IMR-90 (cell line): Measurements from ENCODE around the gene HIVEP3. TPM values are rescaled to one million over a fixed set of nuclear protein-coding genes. Genes with fewer than 3 reads are reported as not detected.

Experiments used
- ATAC-seq: fragments of 200-7000 bp; cut with Tn5 transposase; 2 replicates; pipeline ENCODE4 v1.9.1; 2020; ENCODE audit warnings: low read depth, mild to moderate bottlenecking, moderate library complexity
- BruUV-seq: library from RNA; stranded (reverse); fragments of 400-500 nt; replicated peaks from 2 replicates; lab custom pipeline; 2021; lab: Mats Ljungman, UMichigan
- CTCF ChIA-PET: fragments of 300-600 bp; formaldehyde crosslinking; extraction: SDS; loops from one replicate; lab custom pipeline; 2021; ENCODE audit warnings: antibody characterized with exemption; lab: Yijun Ruan, JAX
- POLR2A ChIA-PET: fragments of 300-600 bp; sonication (Branson Sonifier 250); formaldehyde crosslinking; loops from one replicate; lab custom pipeline; 2022; ENCODE audit warnings: antibody characterized with exemption; ENCODE audit not compliant: unreplicated experiment; lab: Charles Lee
- DNase-seq: peaks from one replicate; pipeline ENCODE4 v3.0.0; 2013
- H2AFZ ChIP-seq: replicated peaks from 2 replicates; pipeline ENCODE3; 2013; ENCODE audit warnings: low read length, mild to moderate bottlenecking; ENCODE audit not compliant: poor library complexity
- H2AK5ac ChIP-seq: 2 replicates; pipeline ENCODE4 v1.6.1; 2013; ENCODE audit warnings: low read depth, low read length, inconsistent platforms
- H2AK9ac ChIP-seq: replicated peaks from 2 replicates; pipeline ENCODE3; 2013; ENCODE audit warnings: mild to moderate bottlenecking, low read depth, low read length, moderate library complexity; ENCODE audit not compliant: poor library complexity
- H2BK120ac ChIP-seq: 2 replicates; pipeline ENCODE4 v1.6.1; 2013; ENCODE audit warnings: low read depth, low read length, inconsistent platforms
- H2BK15ac ChIP-seq: 3 replicates; pipeline ENCODE4 v1.6.1; 2013; ENCODE audit warnings: low read depth, low read length, inconsistent platforms
- H2BK20ac ChIP-seq: 2 replicates; pipeline ENCODE4 v1.6.1; 2013; ENCODE audit warnings: low read depth, mild to moderate bottlenecking, inconsistent platforms, low read length, moderate library complexity
- H2BK5ac ChIP-seq: 2 replicates; pipeline ENCODE4 v1.6.1; 2013; ENCODE audit warnings: mild to moderate bottlenecking, low read depth, low read length, inconsistent platforms; ENCODE audit not compliant: poor library complexity, severe bottlenecking
- H3K14ac ChIP-seq: replicated peaks from 2 replicates; pipeline ENCODE4 v1.6.1; 2013; ENCODE audit warnings: low read depth, low read length, inconsistent platforms
- H3K18ac ChIP-seq: 2 replicates; pipeline ENCODE4 v1.6.1; 2013; ENCODE audit warnings: low read depth, low read length, control low read depth
- H3K23ac ChIP-seq: 2 replicates; pipeline ENCODE4 v1.6.1; 2013; ENCODE audit warnings: low read depth, low read length, inconsistent platforms
- H3K27ac ChIP-seq: 2 replicates; pipeline ENCODE4 v1.5.1; 2013; ENCODE audit warnings: mild to moderate bottlenecking, control low read depth, low read length; ENCODE audit not compliant: insufficient read depth
- H3K27me3 ChIP-seq: 2 replicates; pipeline ENCODE4 v1.6.1; 2013; ENCODE audit warnings: low read length; ENCODE audit not compliant: control insufficient read depth, insufficient read depth
- H3K36me3 ChIP-seq: 2 replicates; pipeline ENCODE4 v1.6.1; 2013; ENCODE audit warnings: low read length, mixed read lengths; ENCODE audit not compliant: control insufficient read depth, insufficient read depth
- H3K4ac ChIP-seq: 2 replicates; pipeline ENCODE4 v1.6.1; 2013; ENCODE audit warnings: low read depth, low read length, inconsistent platforms
- H3K4me1 ChIP-seq: 2 replicates; pipeline ENCODE4 v1.6.1; 2013; ENCODE audit warnings: low read length, mixed read lengths; ENCODE audit not compliant: control insufficient read depth, insufficient read depth
- H3K4me2 ChIP-seq: 2 replicates; pipeline ENCODE4 v1.6.1; 2013; ENCODE audit warnings: low read depth, mild to moderate bottlenecking, control low read depth, low read length, moderate library complexity
- H3K4me3 ChIP-seq: 2 replicates; pipeline ENCODE4 v1.5.1; 2013; ENCODE audit warnings: low read depth, mild to moderate bottlenecking, control low read depth, low read length, moderate library complexity; ENCODE audit not compliant: insufficient read depth
- H3K56ac ChIP-seq: 2 replicates; pipeline ENCODE4 v1.6.1; 2013; ENCODE audit warnings: low read length, inconsistent platforms; ENCODE audit not compliant: insufficient read depth; ENCODE audit errors: extremely low read depth
- H3K79me1 ChIP-seq, 2 experiments: 2 replicates each; pipeline ENCODE4 v1.6.1; 2013; ENCODE audit warnings: low read length in 2 of 2, inconsistent platforms in 1 of 2, low read depth in 1 of 2
- H3K9ac ChIP-seq: 2 replicates; pipeline ENCODE4 v1.6.1; 2013; ENCODE audit warnings: low read depth, low read length, control low read depth
- H3K9me1 ChIP-seq: 2 replicates; pipeline ENCODE4 v1.6.1; 2013; ENCODE audit warnings: low read length, inconsistent platforms; ENCODE audit not compliant: insufficient read depth
- H3K9me3 ChIP-seq: 2 replicates; pipeline ENCODE4 v1.6.1; 2013; ENCODE audit warnings: low read length; ENCODE audit not compliant: control insufficient read depth, insufficient read depth
- H4K20me1 ChIP-seq: 2 replicates; pipeline ENCODE4 v1.6.1; 2013; ENCODE audit warnings: low read length, inconsistent platforms; ENCODE audit not compliant: insufficient read depth
- H4K5ac ChIP-seq: 2 replicates; pipeline ENCODE4 v1.6.1; 2013; ENCODE audit warnings: mild to moderate bottlenecking, low read depth, low read length, control low read depth
- H4K8ac ChIP-seq, 2 experiments: 2 replicates each; pipeline ENCODE4 v1.6.1; 2013; ENCODE audit warnings: low read depth in 2 of 2, low read length in 2 of 2, control low read depth in 1 of 2, inconsistent platforms in 1 of 2
- H4K91ac ChIP-seq: 2 replicates; pipeline ENCODE4 v1.6.1; 2013; ENCODE audit warnings: low read depth, low read length, inconsistent platforms; ENCODE audit not compliant: insufficient read depth
- CEBPB ChIP-seq: IDR thresholded peaks from 2 replicates; pipeline ENCODE4 v1.6.1; 2012; ENCODE audit warnings: low read depth, low read length, improper control_type of control experiment
- RAD21 ChIP-seq: IDR thresholded peaks from 2 replicates; pipeline ENCODE4 v1.6.1; 2012; ENCODE audit warnings: low read length, improper control_type of control experiment
- WGBS, 2 experiments: methylation state at CpG; one replicate each; pipeline versions ENCODE4 v1.1.5 to v1.1.7; 2013; ENCODE audit warnings: missing lambda C conversion rate in 2 of 2; ENCODE audit not compliant: insufficient read length in 1 of 2; ENCODE audit errors: extremely low coverage in 2 of 2; 5-methylcytosine and 5-hydroxymethylcytosine counted together
- dilution Hi-C: fragments of 300-500 bp; cut with HindIII; formaldehyde crosslinking; loops from one replicate; pipeline ENCODE4 v1.14.3; 2018; ENCODE audit warnings: low sequenced_read_pairs; ENCODE audit not compliant: unreplicated experiment
- in situ Hi-C: fragments of 300-500 bp; cut with MboI; formaldehyde crosslinking; loops from 3 replicates; pipeline ENCODE4 v1.14.3; 2019; ENCODE audit warnings: low sequenced_read_pairs, inconsistent platforms, mixed read lengths
- intact Hi-C: fragments of 100-400 bp; cut with micrococcal nuclease; formaldehyde crosslinking; loops from 2 replicates; pipeline ENCODE4 v1.10.0; 2022
- polyA plus RNA-seq, 3 experiments: library from polyadenylated mRNA; depleted of rRNA; stranded (reverse); fragments of >200 nt; gene quantifications; 2 replicates each; pipeline ENCODE4 v1.2.3, GENCODE V29; 2012; ENCODE audit warnings: low replicate concordance in 1 of 3
- total RNA-seq: library from RNA; depleted of rRNA; stranded (reverse); fragments of >200 nt; gene quantifications from 2 replicates; pipeline ENCODE4 v1.2.3, GENCODE V29; 2012

Gene HIVEP3
- total and polyA plus RNA-seq, 2 of the 4 experiments (the other 2 are of a cell fraction): 1.4 to 4.0 TPM

DNA sequence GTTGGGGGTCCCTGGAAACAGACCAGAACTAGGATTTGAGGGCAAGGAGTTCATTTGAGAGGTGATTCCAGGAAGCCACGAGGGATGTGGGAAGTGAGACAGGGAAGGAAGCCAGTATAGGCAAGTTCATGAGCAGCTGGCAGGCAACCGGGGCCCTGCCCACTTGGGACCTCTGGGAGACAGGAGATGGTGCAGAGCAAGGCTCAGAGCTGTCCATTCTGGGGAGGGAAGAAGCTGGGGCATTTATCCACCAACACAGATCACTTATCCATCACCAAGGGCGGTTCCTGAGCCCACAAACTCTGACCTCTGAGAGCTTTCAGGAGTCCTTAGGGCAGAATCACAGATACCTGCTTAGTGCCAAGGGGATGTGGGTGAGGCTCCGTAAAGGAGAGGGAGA is 451.0 kb downstream of the HIVEP3 start:
- WGBS, 2 experiments: 42% methylated on average over 2 of the region's 4 CpGs; no CpG with 5 or more reads in 1 of the 2 experiments
- Histone ChIP-seq H3K9ac (no peak overlapping the region), H3K56ac (no peak overlapping the region), H3K9me1 (no peaks in the 10 kb centered on the region), H2BK15ac (no peak overlapping the region), H2AFZ (no peak overlapping the region), H3K36me3 (no peaks in the 10 kb centered on the region), H3K4ac (no peak overlapping the region), H4K91ac (no peak overlapping the region), H4K20me1 (no peaks in the 10 kb centered on the region), H2AK5ac (no peak overlapping the region), H3K4me1 (no peaks in the 10 kb centered on the region), H3K27me3 (peaks cover 54% of the 10 kb centered on the region), H3K27ac (no peak overlapping the region), H3K4me2 (no peak overlapping the region), H3K14ac (no peak overlapping the region), H4K8ac (no peak overlapping the region), H3K79me1 (no peaks in the 10 kb centered on the region), H2BK5ac (no peak overlapping the region), H2BK120ac (no peak overlapping the region), H3K4me3 (no peak overlapping the region), H3K18ac (no peak overlapping the region), H4K5ac (no peak overlapping the region), H2AK9ac (no peak overlapping the region), H2BK20ac (no peak overlapping the region), H3K9me3 (no peaks in the 10 kb centered on the region), H3K23ac (no peak overlapping the region)
- ATAC-seq (no peak), DNase-seq (no peak)
- TF ChIP-seq CEBPB (no peak), RAD21 (no peak)
- ChIA-PET POLR2A (no interaction called here), CTCF (no interaction called here)
- BruUV-seq: no TSS peak
- in situ Hi-C loops (no loop called here), intact Hi-C loops (no loop called here), dilution Hi-C loops (no loop called here)
